Liver (tissue), 9 donors: ENCODE results near the gene KRT84. TPM values are rescaled to one million over a fixed set of nuclear protein-coding genes. Genes with fewer than 3 reads are reported as not detected.

Experiments
- DNase-seq: peaks from one replicate; pipeline ENCODE4 v3.0.0-alpha.2; 2017; ENCODE audit warnings: low spot score
- H3K27ac ChIP-seq, 2 donors: one replicate each; pipeline ENCODE4 v1.7.0; 2013; ENCODE audit warnings: inconsistent platforms in 2 of 2, low read length in 2 of 2, control low read depth in 1 of 2, low read depth in 1 of 2, mild to moderate bottlenecking in 1 of 2
- H3K27me3 ChIP-seq, 4 donors: one replicate each; pipeline versions ENCODE4 v1.6.1 to v1.7.0; 2013; ENCODE audit warnings: low read length in 3 of 4, inconsistent platforms in 1 of 4, mild to moderate bottlenecking in 1 of 4, moderate library complexity in 1 of 4; ENCODE audit not compliant: control insufficient read depth in 4 of 4, insufficient read depth in 4 of 4
- H3K36me3 ChIP-seq, 4 donors: one replicate each; pipeline versions ENCODE4 v1.6.1 to v1.7.0; 2013; ENCODE audit warnings: low read length in 3 of 4, mild to moderate bottlenecking in 3 of 4, low read depth in 1 of 4, moderate library complexity in 1 of 4; ENCODE audit not compliant: control insufficient read depth in 4 of 4, insufficient read depth in 3 of 4
- H3K4me1 ChIP-seq, 4 donors: one replicate each; pipeline versions ENCODE4 v1.6.1 to v1.7.0; 2013; ENCODE audit warnings: low read length in 3 of 4, mild to moderate bottlenecking in 3 of 4, moderate library complexity in 1 of 4; ENCODE audit not compliant: control insufficient read depth in 4 of 4, insufficient read depth in 4 of 4
- H3K4me3 ChIP-seq, 3 donors: one replicate each; pipeline versions ENCODE4 v1.6.1 to v1.7.0; 2013; ENCODE audit warnings: low read length in 3 of 3, control low read depth in 1 of 3, low read depth in 1 of 3, mild to moderate bottlenecking in 1 of 3
- H3K9ac ChIP-seq, 2 donors: one replicate each; pipeline ENCODE4 v1.7.0; 2013; ENCODE audit warnings: low read length in 2 of 2, mild to moderate bottlenecking in 2 of 2, moderate library complexity in 2 of 2, control low read depth in 1 of 2, low read depth in 1 of 2
- H3K9me3 ChIP-seq, 4 donors: one replicate each; pipeline versions ENCODE4 v1.6.1 to v1.7.0; 2013; ENCODE audit warnings: low read length in 3 of 4; ENCODE audit not compliant: control insufficient read depth in 4 of 4
- CTCF ChIP-seq: fragments of 150-350 bp; IDR thresholded peaks from 2 replicates; pipeline ENCODE4 v1.5.1; 2017; ENCODE audit warnings: improper control_type of control experiment, low read depth, low read length; ENCODE audit not compliant: missing input control
- EGR1 ChIP-seq, 2 donors: IDR thresholded peaks; 2 replicates each; pipeline ENCODE4 v1.6.1; 2016 to 2018; ENCODE audit warnings: antibody characterized with exemption in 2 of 2, low read depth in 2 of 2
- FOXA1 ChIP-seq: IDR thresholded peaks from 2 replicates; pipeline ENCODE4 v1.6.1; 2016; ENCODE audit warnings: antibody characterized with exemption
- FOXA2 ChIP-seq: IDR thresholded peaks from 2 replicates; pipeline ENCODE4 v1.6.1; 2016; ENCODE audit warnings: antibody characterized with exemption
- GABPA ChIP-seq, 2 donors: IDR thresholded peaks in 1 of 2; conservative IDR thresholded peaks in 1 of 2; 2 replicates each; pipeline ENCODE4 v1.6.1; 2016; ENCODE audit warnings: antibody characterized with exemption in 2 of 2, mild to moderate bottlenecking in 1 of 2, moderate library complexity in 1 of 2
- HNF4A ChIP-seq, 2 donors: conservative IDR thresholded peaks; 2 replicates each; pipeline ENCODE4 v1.6.1; 2016; ENCODE audit warnings: antibody characterized with exemption in 2 of 2, mild to moderate bottlenecking in 2 of 2
- HNF4G ChIP-seq: IDR thresholded peaks from 2 replicates; pipeline ENCODE4 v1.6.1; 2016; ENCODE audit warnings: antibody characterized with exemption
- JUND ChIP-seq, 2 donors: IDR thresholded peaks; 2 replicates each; pipeline ENCODE4 v1.6.1; 2016; ENCODE audit warnings: antibody characterized with exemption in 2 of 2
- NR2F2 ChIP-seq: IDR thresholded peaks from 2 replicates; pipeline ENCODE4 v1.6.1; 2016; ENCODE audit warnings: antibody characterized with exemption
- RAD21 ChIP-seq, 2 donors: IDR thresholded peaks; 2 replicates each; pipeline ENCODE4 v1.6.1; 2016; ENCODE audit warnings: antibody characterized with exemption in 2 of 2, mild to moderate bottlenecking in 2 of 2
- REST ChIP-seq: IDR thresholded peaks from 2 replicates; pipeline ENCODE4 v1.6.1; 2016; ENCODE audit warnings: antibody characterized with exemption, mild to moderate bottlenecking
- RXRA ChIP-seq, 2 donors: IDR thresholded peaks; 2 replicates each; pipeline ENCODE4 v1.6.1; 2017 to 2018; ENCODE audit warnings: antibody characterized with exemption in 2 of 2, mild to moderate bottlenecking in 1 of 2
- SP1 ChIP-seq: IDR thresholded peaks from 2 replicates; pipeline ENCODE4 v1.6.1; 2018; ENCODE audit warnings: antibody characterized with exemption, mild to moderate bottlenecking
- TAF1 ChIP-seq: conservative IDR thresholded peaks from 2 replicates; pipeline ENCODE4 v1.6.1; 2016; ENCODE audit warnings: antibody characterized with exemption, mild to moderate bottlenecking
- YY1 ChIP-seq: IDR thresholded peaks from 2 replicates; pipeline ENCODE4 v1.6.1; 2016; ENCODE audit warnings: antibody characterized with exemption, mild to moderate bottlenecking
- ZBTB33 ChIP-seq: IDR thresholded peaks from 2 replicates; pipeline ENCODE4 v1.6.1; 2016; ENCODE audit warnings: antibody characterized with exemption
- WGBS: extraction: QIAGEN DNeasy Blood & Tissue Kit; methylation state at CpG from one replicate; pipeline ENCODE4 v1.1.7; 2013; 5-methylcytosine and 5-hydroxymethylcytosine counted together
- polyA plus RNA-seq, 2 donors: library from polyadenylated mRNA; stranded (reverse) in 1 of 2; unstranded in 1 of 2; fragments of 200-250 nt in 1 of 2; fragments of >200 nt in 1 of 2; fragmentation: Nextera tagmentation in 1 of 2; extraction: Ambion mirVana in 1 of 2; gene quantifications; one replicate each; pipeline versions ENCODE4 v1.2.1 to v1.2.3, GENCODE V29; 2013 to 2015
- total RNA-seq, 2 donors: library from RNA; depleted of rRNA; stranded (reverse); fragments of >200 nt; gene quantifications; one replicate each; pipeline ENCODE4 v1.2.3, GENCODE V29; 2014
- TF ChIP-seq, protein P1 (sequence below): IDR thresholded peaks from 2 replicates; pipeline ENCODE4 v1.6.1; 2016; ENCODE audit warnings: antibody characterized with exemption
- TF ChIP-seq, protein P2 (sequence below): IDR thresholded peaks from 2 replicates; pipeline ENCODE4 v1.6.1; 2016; ENCODE audit warnings: antibody characterized with exemption
- donor health status: healthy.
- donor health status: healthy.
- donor health status: healthy.
- donor health status: healthy.
- donor health status: healthy.

Gene KRT84
- total and polyA plus RNA-seq, 4 donors, result not detected

DNA sequence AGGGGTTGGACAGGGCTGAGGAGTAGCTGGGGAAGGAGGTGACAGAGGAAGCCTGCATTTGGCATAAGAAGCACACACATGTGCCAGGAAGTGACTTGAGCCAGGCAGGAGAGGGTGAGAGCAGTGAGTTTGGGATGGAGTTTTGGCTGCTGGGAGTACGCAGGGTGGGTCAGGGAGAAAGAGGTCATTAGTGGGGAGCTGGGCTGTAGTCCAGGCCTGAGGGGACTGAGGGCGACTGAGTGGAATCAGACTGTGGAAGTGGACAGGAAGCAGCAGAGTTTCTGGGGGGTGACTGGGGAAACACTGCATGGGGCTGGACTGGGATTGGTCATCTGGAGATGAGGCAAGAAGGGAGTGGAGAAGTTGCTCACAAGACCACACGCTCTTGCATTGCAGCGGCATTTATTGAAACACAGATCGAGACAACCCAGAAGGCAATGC is 25.8 kb downstream of the KRT84 start:
- Histone ChIP-seq H3K27ac (no peak overlapping the region), H3K4me3 (no peak overlapping the region), H3K27me3 (no peaks in the 10 kb centered on the region), H3K9me3 (no peaks in the 10 kb centered on the region), H3K4me1 (peaks cover 0 to 15% (median 7%) of the 10 kb centered on the region in 4 donors), H3K36me3 (no peaks in the 10 kb centered on the region), H3K9ac (no peak overlapping the region)
- WGBS, result 79% methylated on average over 5 of the region's 5 CpGs
- DNase-seq, result no peak
- no peak for TF ChIP-seq ZBTB33
- TF ChIP-seq SP1, result no peak
- TF ChIP-seq FOXA1, result no peak
- TF ChIP-seq JUND (IDR thresholded peaks at IDR 0.05), result no peak
- no peak for TF ChIP-seq TAF1
- TF ChIP-seq RAD21 (IDR thresholded peaks at IDR 0.05), result no peak
- TF ChIP-seq GABPA (IDR thresholded peaks at IDR 0.05 in 1 of 2, conservative IDR thresholded peaks at IDR 0.05 in 1 of 2), result no peak
- no peak for TF ChIP-seq REST
- TF ChIP-seq CTCF, result no peak
- TF ChIP-seq FOXA2, result no peak
- TF ChIP-seq, protein P1, sequence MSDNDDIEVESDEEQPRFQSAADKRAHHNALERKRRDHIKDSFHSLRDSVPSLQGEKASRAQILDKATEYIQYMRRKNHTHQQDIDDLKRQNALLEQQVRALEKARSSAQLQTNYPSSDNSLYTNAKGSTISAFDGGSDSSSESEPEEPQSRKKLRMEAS, result no peak
- TF ChIP-seq HNF4A (conservative IDR thresholded peaks at IDR 0.05), result no peak
- no peak for TF ChIP-seq EGR1 (IDR thresholded peaks at IDR 0.05; ENCODE audit: low read depth in 2 of 2)
- TF ChIP-seq, protein P2, sequence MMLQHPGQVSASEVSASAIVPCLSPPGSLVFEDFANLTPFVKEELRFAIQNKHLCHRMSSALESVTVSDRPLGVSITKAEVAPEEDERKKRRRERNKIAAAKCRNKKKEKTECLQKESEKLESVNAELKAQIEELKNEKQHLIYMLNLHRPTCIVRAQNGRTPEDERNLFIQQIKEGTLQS, result no peak
- TF ChIP-seq YY1, result no peak
- no peak for TF ChIP-seq HNF4G
- TF ChIP-seq RXRA (IDR thresholded peaks at IDR 0.05), result no peak
- no peak for TF ChIP-seq NR2F2
